GM23338 (cell line): ENCODE results near the gene GRHL3.

Experiments used
- CTCF ChIP-seq, 2 experiments: fragments of 200-600 bp in 1 of 2; sonication (generic) in 1 of 2; conservative IDR thresholded peaks; 2 replicates each; pipeline versions ENCODE4 v1.5.1 to v1.6.1; 2016 to 2017; ENCODE audit warnings: antibody characterized with exemption in 2 of 2, low read depth in 2 of 2, mild to moderate bottlenecking in 2 of 2, moderate library complexity in 1 of 2
- EZH2 ChIP-seq: fragments of 200-600 bp; sonication (generic); IDR thresholded peaks from one replicate; pipeline ENCODE4 v1.8.0; 2017; ENCODE audit warnings: antibody characterized with exemption, mild to moderate bottlenecking, low read depth; ENCODE audit not compliant: unreplicated experiment

- TF ChIP-seq EZH2, result no peak
- TF ChIP-seq CTCF (conservative IDR thresholded peaks at IDR 0.05; ENCODE audit: low read depth in 2 of 2), result no peak
These were observed 3.8 kb upstream of the GRHL3 start for GRCh38 chr1:24315391-24315790.
